ENCODE measurements around the gene BCAN. TPM values are rescaled to one million over a fixed set of nuclear protein-coding genes. Genes with fewer than 3 reads are reported as not detected.

Gene BCAN
- total and polyA plus RNA-seq, 2 of the 4 experiments (the other 2 are of a cell fraction) = 0.07 TPM; not detected in 1

DNA sequence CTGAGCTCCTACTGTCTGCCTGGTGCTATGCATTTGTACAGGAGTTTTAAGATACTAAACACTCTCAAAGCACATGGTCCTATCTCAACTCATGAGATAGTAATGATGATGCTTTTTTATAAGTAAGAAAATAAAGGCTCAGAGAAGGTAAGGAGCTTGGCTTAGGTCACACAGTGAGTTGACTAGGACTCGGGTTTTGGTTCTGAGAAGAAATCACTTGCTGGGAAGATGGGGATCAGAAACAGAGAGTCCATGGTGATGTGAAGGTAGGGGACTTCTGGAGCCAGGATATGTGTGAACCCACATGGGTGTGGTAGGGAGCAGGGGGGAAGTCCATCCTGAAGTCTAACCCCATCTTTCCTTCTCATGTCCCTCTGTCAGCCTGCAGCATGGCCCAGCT lies 3.7 kb downstream of the BCAN start:
- Histone ChIP-seq H4K8ac (ENCODE audit: low read depth in 2 of 2, low read length in 2 of 2) (no peak overlapping the region), H2AK9ac (replicated peaks; ENCODE audit: low read depth, low read length, poor library complexity) (no peak overlapping the region), H2BK120ac (ENCODE audit: low read depth, low read length) (no peak overlapping the region), H3K9me3 (ENCODE audit: control insufficient read depth, insufficient read depth, low read length) (0 out of 2 replicates have a peak, but pooled peaks cover 1% of the 10 kb centered on the region), H3K4me2 (ENCODE audit: low read depth, low read length) (no peak overlapping the region), H3K27me3 (ENCODE audit: control insufficient read depth, insufficient read depth, low read length) (peaks cover 96% of the 10 kb centered on the region), H2BK15ac (ENCODE audit: low read depth, low read length) (no peak overlapping the region), H2AFZ (replicated peaks; ENCODE audit: low read length, poor library complexity) (no peak overlapping the region), H4K20me1 (ENCODE audit: insufficient read depth, low read length) (peaks cover 15% of the 10 kb centered on the region; the same call in 1 of the 2 replicates), H3K18ac (ENCODE audit: low read depth, low read length) (no peak overlapping the region), H4K91ac (ENCODE audit: insufficient read depth, low read depth, low read length) (no peak overlapping the region), H3K9me1 (ENCODE audit: insufficient read depth, low read length) (no peaks in the 10 kb centered on the region), H3K36me3 (ENCODE audit: control insufficient read depth, insufficient read depth, low read length) (no peaks in the 10 kb centered on the region), H3K4me1 (ENCODE audit: control insufficient read depth, insufficient read depth, low read length) (no peaks in the 10 kb centered on the region; the same call in 1 of the 2 replicates), H2AK5ac (ENCODE audit: low read depth, low read length) (no peak overlapping the region), H3K9ac (ENCODE audit: low read depth, low read length) (no peak overlapping the region), H2BK5ac (ENCODE audit: low read depth, low read length, poor library complexity, severe bottlenecking) (no peak overlapping the region), H3K23ac (ENCODE audit: low read depth, low read length) (no peak overlapping the region), H3K4me3 (ENCODE audit: insufficient read depth, low read depth, low read length) (no peak overlapping the region), H4K5ac (ENCODE audit: low read depth, low read length) (no peak overlapping the region), H3K27ac (ENCODE audit: insufficient read depth, low read length) (no peak overlapping the region), H2BK20ac (ENCODE audit: low read depth, low read length) (no peak overlapping the region), H3K14ac (replicated peaks; ENCODE audit: low read depth, low read length) (no peak overlapping the region), H3K4ac (ENCODE audit: low read depth, low read length) (no peak overlapping the region), H3K79me1 (ENCODE audit: low read depth in 1 of 2, low read length in 2 of 2) (no peaks in the 10 kb centered on the region), H3K56ac (ENCODE audit: extremely low read depth, insufficient read depth, low read length) (no peak overlapping the region)
- POLR2A ChIA-PET (ENCODE audit: unreplicated experiment) = no interaction called here
- dilution Hi-C loops (cut with HindIII; ENCODE audit: low sequenced_read_pairs, unreplicated experiment) (no loop called here), in situ Hi-C loops (cut with MboI; ENCODE audit: low sequenced_read_pairs) (no loop called here), intact Hi-C loops (cut with micrococcal nuclease) (no loop called here)
- no TSS peak for BruUV-seq (replicated peaks)
- no peak for TF ChIP-seq USF2 (IDR thresholded peaks at IDR 0.05; ENCODE audit: low read depth, low read length)
- no peak for TF ChIP-seq MAFK (IDR thresholded peaks at IDR 0.05; ENCODE audit: low read depth, low read length)
- no peak for TF ChIP-seq BHLHE40 (IDR thresholded peaks at IDR 0.05; ENCODE audit: low read depth, low read length)
- TF ChIP-seq NFE2L2 (IDR thresholded peaks at IDR 0.05; ENCODE audit: low read depth, low read length) = no peak
- TF ChIP-seq CHD1 (IDR thresholded peaks at IDR 0.05; ENCODE audit: low read depth, low read length) = no peak
- TF ChIP-seq CEBPB (IDR thresholded peaks at IDR 0.05; ENCODE audit: low read depth, low read length) = no peak
- TF ChIP-seq POLR2A (IDR thresholded peaks at IDR 0.05; ENCODE audit: low read depth, low read length) = no peak
- no peak for ATAC-seq (ENCODE audit: low read depth)
- CTCF ChIA-PET = no interaction called here
- no peak for DNase-seq
- whole genome bisulfite sequencing, 2 experiments (ENCODE audit: extremely low coverage in 2 of 2, insufficient read length in 1 of 2) = no CpG with 5 or more reads among the region's 1 CpG

Measured in IMR-90 (cell line).